ENCODE results near the gene ADGRB3. TPM values are rescaled to one million over a fixed set of nuclear protein-coding genes. Genes with fewer than 3 reads are reported as not detected.

Gene ADGRB3
- total RNA-seq, 1 donor from 2014 or later = not detected

DNA sequence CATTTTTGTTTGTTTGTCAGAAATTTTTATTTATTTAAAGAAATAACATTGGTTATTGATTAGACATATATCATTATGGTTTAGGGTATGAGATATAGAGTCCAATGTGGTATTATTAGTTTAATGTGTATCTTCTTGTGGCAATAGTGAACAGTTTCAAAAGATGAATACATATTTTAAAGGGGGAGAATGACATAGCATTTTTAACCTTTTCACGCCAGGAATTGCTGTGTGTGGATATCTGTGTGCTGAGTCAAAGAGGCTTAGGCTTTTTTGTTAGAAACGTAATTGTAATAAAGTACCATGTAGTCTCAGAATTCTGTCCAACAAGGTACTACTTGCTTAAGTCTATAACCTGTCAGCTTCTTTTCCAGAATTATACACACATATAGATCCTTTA is 451.6 kb downstream of the ADGRB3 start:
- Histone ChIP-seq H3K4me3 (ENCODE audit: low read depth, low read length) (no peak overlapping the region), H3K27me3 (ENCODE audit: control insufficient read depth, insufficient read depth, low read length) (no peaks in the 10 kb centered on the region), H3K36me3 (ENCODE audit: control insufficient read depth, insufficient read depth, low read length) (no peaks in the 10 kb centered on the region)
- FAIRE-seq = no peak
- DNase-seq (ENCODE audit: low read depth) = no peak
- no peak for TF ChIP-seq CTCF (IDR thresholded peaks at IDR 0.05; ENCODE audit: insufficient read depth, low read length, severe bottlenecking)

DNA sequence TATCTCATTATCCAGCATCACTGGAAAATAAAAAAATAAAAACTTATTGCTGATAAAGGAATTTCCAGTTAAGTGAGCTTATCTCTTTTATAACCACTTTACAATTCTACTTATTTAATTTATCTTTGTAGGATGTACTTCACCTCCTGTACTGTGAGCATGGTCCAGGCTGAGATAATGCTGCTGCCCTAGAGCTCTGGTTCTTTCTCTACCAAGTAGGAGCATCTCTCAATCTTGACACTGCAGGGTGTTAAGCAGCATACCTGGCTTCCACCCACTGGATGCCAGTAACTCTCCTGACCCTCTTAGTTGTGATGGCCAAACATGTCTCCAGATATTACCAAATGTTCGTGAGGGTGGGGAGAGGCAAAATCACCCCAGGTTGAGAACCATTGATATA is 454.5 kb downstream of the ADGRB3 start:
- Histone ChIP-seq H3K27me3 (ENCODE audit: control insufficient read depth, insufficient read depth, low read length) (no peaks in the 10 kb centered on the region), H3K36me3 (ENCODE audit: control insufficient read depth, insufficient read depth, low read length) (no peaks in the 10 kb centered on the region), H3K4me3 (ENCODE audit: low read depth, low read length) (no peak overlapping the region)
- no peak for FAIRE-seq
- no peak for DNase-seq (ENCODE audit: low read depth)
- TF ChIP-seq CTCF (IDR thresholded peaks at IDR 0.05; ENCODE audit: insufficient read depth, low read length, severe bottlenecking) = no peak

DNA sequence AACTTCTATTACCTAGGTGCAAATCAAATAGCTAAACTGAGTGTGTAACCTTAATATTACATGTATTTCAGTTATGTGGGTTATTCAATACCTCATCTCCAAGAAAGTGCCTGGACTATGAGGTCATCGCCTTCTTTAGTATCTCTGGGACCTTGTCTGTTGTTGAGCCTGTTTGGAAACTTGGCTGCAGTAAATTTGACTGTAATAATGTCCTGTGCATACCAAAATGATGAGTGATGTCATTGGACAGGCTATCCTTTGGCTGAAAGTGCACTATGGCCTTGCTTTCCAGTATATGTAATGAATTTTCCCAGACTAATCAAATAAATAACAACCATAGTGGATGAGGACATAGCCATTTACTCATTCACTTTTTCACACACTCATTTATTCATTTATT is 455.1 kb downstream of the ADGRB3 start:
- peak; percentile 29 for DNase-seq (ENCODE audit: low read depth)
- no peaks in the 10 kb centered on the region for H3K27me3 ChIP-seq (ENCODE audit: control insufficient read depth, insufficient read depth, low read length)
- no peak for FAIRE-seq
- TF ChIP-seq CTCF (IDR thresholded peaks at IDR 0.05; ENCODE audit: insufficient read depth, low read length, severe bottlenecking) = no peak
- no peaks in the 10 kb centered on the region for H3K36me3 ChIP-seq (ENCODE audit: control insufficient read depth, insufficient read depth, low read length)
- no peak overlapping the region for H3K4me3 ChIP-seq (ENCODE audit: low read depth, low read length)

DNA sequence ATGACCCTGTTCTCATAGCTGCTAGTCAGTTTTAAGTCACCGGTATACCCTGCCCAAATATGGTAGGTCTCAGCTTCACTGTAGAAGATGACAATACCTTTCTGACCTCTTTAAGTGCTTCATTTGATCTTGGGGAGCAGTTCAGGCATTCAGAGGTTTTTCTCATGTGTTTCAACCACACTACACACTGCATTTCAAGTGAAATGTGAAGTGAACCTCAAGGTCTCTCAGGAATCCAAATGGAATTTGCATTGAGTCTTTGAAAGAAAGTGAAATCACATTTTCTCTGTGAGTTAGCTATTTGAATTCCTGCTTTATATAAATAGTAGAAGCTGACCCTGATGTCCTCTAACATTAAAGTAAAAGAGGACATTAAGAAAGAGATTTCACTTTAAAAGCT is 461.6 kb downstream of the ADGRB3 start:
- TF ChIP-seq CTCF (IDR thresholded peaks at IDR 0.05; ENCODE audit: insufficient read depth, low read length, severe bottlenecking) = no peak
- no peak for FAIRE-seq
- Histone ChIP-seq H3K36me3 (ENCODE audit: control insufficient read depth, insufficient read depth, low read length) (no peaks in the 10 kb centered on the region), H3K4me3 (ENCODE audit: low read depth, low read length) (no peak overlapping the region), H3K27me3 (ENCODE audit: control insufficient read depth, insufficient read depth, low read length) (no peaks in the 10 kb centered on the region)
- no peak for DNase-seq (ENCODE audit: low read depth)

- H3K4me3 ChIP-seq (ENCODE audit: low read depth, low read length) = no peak overlapping the region
- FAIRE-seq (no peak), DNase-seq (ENCODE audit: low read depth) (no peak)
- H3K36me3 ChIP-seq (ENCODE audit: control insufficient read depth, insufficient read depth, low read length) = no peaks in the 10 kb centered on the region
- TF ChIP-seq CTCF (IDR thresholded peaks at IDR 0.05; ENCODE audit: insufficient read depth, low read length, severe bottlenecking) = no peak
- no peaks in the 10 kb centered on the region for H3K27me3 ChIP-seq (ENCODE audit: control insufficient read depth, insufficient read depth, low read length)
Observed at GRCh38 chr6:69097948-69098347, 462.9 kb downstream of the ADGRB3 start.

DNA sequence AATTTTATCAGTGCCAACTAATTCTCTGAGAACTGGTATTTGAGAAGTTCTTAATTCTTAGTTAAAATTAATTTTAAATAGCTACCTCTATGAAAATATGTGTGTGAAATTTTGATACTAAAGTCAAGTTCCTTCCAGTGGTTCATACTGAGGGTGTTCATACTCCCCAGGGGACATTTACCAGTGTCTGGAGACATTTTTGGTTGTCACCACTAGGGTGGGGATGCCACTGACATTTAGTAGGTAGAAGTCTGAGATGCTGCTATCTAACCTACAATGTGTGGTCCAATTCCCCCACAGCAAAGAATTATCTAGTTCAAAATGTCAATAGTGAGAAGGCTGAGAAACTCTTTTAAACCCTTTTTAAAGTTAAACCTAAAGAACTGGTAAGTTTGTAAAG is 463.8 kb downstream of the ADGRB3 start:
- TF ChIP-seq CTCF (IDR thresholded peaks at IDR 0.05; ENCODE audit: insufficient read depth, low read length, severe bottlenecking) = no peak
- FAIRE-seq (no peak), DNase-seq (ENCODE audit: low read depth) (no peak)
- Histone ChIP-seq H3K36me3 (ENCODE audit: control insufficient read depth, insufficient read depth, low read length) (no peaks in the 10 kb centered on the region), H3K4me3 (ENCODE audit: low read depth, low read length) (no peak overlapping the region), H3K27me3 (ENCODE audit: control insufficient read depth, insufficient read depth, low read length) (no peaks in the 10 kb centered on the region)

Data from bronchial epithelial cell (primary cell).